IMR-90 (cell line): ENCODE measurements around the gene CYTH4. TPM values are rescaled to one million over a fixed set of nuclear protein-coding genes. Genes with fewer than 3 reads are reported as not detected.

Source experiments
- ATAC-seq: fragments of 200-7000 bp; cut with Tn5 transposase; 2 replicates; pipeline ENCODE4 v1.9.1; 2020; ENCODE audit warnings: low read depth, mild to moderate bottlenecking, moderate library complexity
- BruUV-seq: library from RNA; stranded (reverse); fragments of 400-500 nt; replicated peaks from 2 replicates; lab custom pipeline; 2021; lab: Mats Ljungman, UMichigan
- CTCF ChIA-PET: fragments of 300-600 bp; formaldehyde crosslinking; extraction: SDS; loops from one replicate; lab custom pipeline; 2021; ENCODE audit warnings: antibody characterized with exemption; lab: Yijun Ruan, JAX
- POLR2A ChIA-PET: fragments of 300-600 bp; sonication (Branson Sonifier 250); formaldehyde crosslinking; loops from one replicate; lab custom pipeline; 2022; ENCODE audit warnings: antibody characterized with exemption; ENCODE audit not compliant: unreplicated experiment; lab: Charles Lee
- DNase-seq: peaks from one replicate; pipeline ENCODE4 v3.0.0; 2013
- H2AFZ ChIP-seq: replicated peaks from 2 replicates; pipeline ENCODE3; 2013; ENCODE audit warnings: low read length, mild to moderate bottlenecking; ENCODE audit not compliant: poor library complexity
- H2AK5ac ChIP-seq: 2 replicates; pipeline ENCODE4 v1.6.1; 2013; ENCODE audit warnings: low read depth, low read length, inconsistent platforms
- H2AK9ac ChIP-seq: replicated peaks from 2 replicates; pipeline ENCODE3; 2013; ENCODE audit warnings: mild to moderate bottlenecking, low read depth, low read length, moderate library complexity; ENCODE audit not compliant: poor library complexity
- H2BK120ac ChIP-seq: 2 replicates; pipeline ENCODE4 v1.6.1; 2013; ENCODE audit warnings: low read depth, low read length, inconsistent platforms
- H2BK15ac ChIP-seq: 3 replicates; pipeline ENCODE4 v1.6.1; 2013; ENCODE audit warnings: low read depth, low read length, inconsistent platforms
- H2BK20ac ChIP-seq: 2 replicates; pipeline ENCODE4 v1.6.1; 2013; ENCODE audit warnings: low read depth, mild to moderate bottlenecking, inconsistent platforms, low read length, moderate library complexity
- H2BK5ac ChIP-seq: 2 replicates; pipeline ENCODE4 v1.6.1; 2013; ENCODE audit warnings: mild to moderate bottlenecking, low read depth, low read length, inconsistent platforms; ENCODE audit not compliant: poor library complexity, severe bottlenecking
- H3K14ac ChIP-seq: replicated peaks from 2 replicates; pipeline ENCODE4 v1.6.1; 2013; ENCODE audit warnings: low read depth, low read length, inconsistent platforms
- H3K18ac ChIP-seq: 2 replicates; pipeline ENCODE4 v1.6.1; 2013; ENCODE audit warnings: low read depth, low read length, control low read depth
- H3K23ac ChIP-seq: 2 replicates; pipeline ENCODE4 v1.6.1; 2013; ENCODE audit warnings: low read depth, low read length, inconsistent platforms
- H3K27ac ChIP-seq: 2 replicates; pipeline ENCODE4 v1.5.1; 2013; ENCODE audit warnings: mild to moderate bottlenecking, control low read depth, low read length; ENCODE audit not compliant: insufficient read depth
- H3K27me3 ChIP-seq: 2 replicates; pipeline ENCODE4 v1.6.1; 2013; ENCODE audit warnings: low read length; ENCODE audit not compliant: control insufficient read depth, insufficient read depth
- H3K36me3 ChIP-seq: 2 replicates; pipeline ENCODE4 v1.6.1; 2013; ENCODE audit warnings: low read length, mixed read lengths; ENCODE audit not compliant: control insufficient read depth, insufficient read depth
- H3K4ac ChIP-seq: 2 replicates; pipeline ENCODE4 v1.6.1; 2013; ENCODE audit warnings: low read depth, low read length, inconsistent platforms
- H3K4me1 ChIP-seq: 2 replicates; pipeline ENCODE4 v1.6.1; 2013; ENCODE audit warnings: low read length, mixed read lengths; ENCODE audit not compliant: control insufficient read depth, insufficient read depth
- H3K4me2 ChIP-seq: 2 replicates; pipeline ENCODE4 v1.6.1; 2013; ENCODE audit warnings: low read depth, mild to moderate bottlenecking, control low read depth, low read length, moderate library complexity
- H3K4me3 ChIP-seq: 2 replicates; pipeline ENCODE4 v1.5.1; 2013; ENCODE audit warnings: low read depth, mild to moderate bottlenecking, control low read depth, low read length, moderate library complexity; ENCODE audit not compliant: insufficient read depth
- H3K56ac ChIP-seq: 2 replicates; pipeline ENCODE4 v1.6.1; 2013; ENCODE audit warnings: low read length, inconsistent platforms; ENCODE audit not compliant: insufficient read depth; ENCODE audit errors: extremely low read depth
- H3K79me1 ChIP-seq, 2 experiments: 2 replicates each; pipeline ENCODE4 v1.6.1; 2013; ENCODE audit warnings: low read length in 2 of 2, inconsistent platforms in 1 of 2, low read depth in 1 of 2
- H3K9ac ChIP-seq: 2 replicates; pipeline ENCODE4 v1.6.1; 2013; ENCODE audit warnings: low read depth, low read length, control low read depth
- H3K9me1 ChIP-seq: 2 replicates; pipeline ENCODE4 v1.6.1; 2013; ENCODE audit warnings: low read length, inconsistent platforms; ENCODE audit not compliant: insufficient read depth
- H3K9me3 ChIP-seq: 2 replicates; pipeline ENCODE4 v1.6.1; 2013; ENCODE audit warnings: low read length; ENCODE audit not compliant: control insufficient read depth, insufficient read depth
- H4K20me1 ChIP-seq: 2 replicates; pipeline ENCODE4 v1.6.1; 2013; ENCODE audit warnings: low read length, inconsistent platforms; ENCODE audit not compliant: insufficient read depth
- H4K5ac ChIP-seq: 2 replicates; pipeline ENCODE4 v1.6.1; 2013; ENCODE audit warnings: mild to moderate bottlenecking, low read depth, low read length, control low read depth
- H4K8ac ChIP-seq, 2 experiments: 2 replicates each; pipeline ENCODE4 v1.6.1; 2013; ENCODE audit warnings: low read depth in 2 of 2, low read length in 2 of 2, control low read depth in 1 of 2, inconsistent platforms in 1 of 2
- H4K91ac ChIP-seq: 2 replicates; pipeline ENCODE4 v1.6.1; 2013; ENCODE audit warnings: low read depth, low read length, inconsistent platforms; ENCODE audit not compliant: insufficient read depth
- MAZ ChIP-seq: IDR thresholded peaks from 2 replicates; pipeline ENCODE4 v1.6.1; 2012; ENCODE audit warnings: low read depth, mild to moderate bottlenecking, low read length, improper control_type of control experiment, moderate library complexity, borderline replicate concordance
- MXI1 ChIP-seq: IDR thresholded peaks from 2 replicates; pipeline ENCODE4 v1.6.1; 2012; ENCODE audit warnings: low read depth, mild to moderate bottlenecking, low read length, moderate library complexity, borderline replicate concordance
- POLR2A ChIP-seq: IDR thresholded peaks from 2 replicates; pipeline ENCODE4 v1.6.1; 2012; ENCODE audit warnings: mild to moderate bottlenecking, low read depth, low read length
- USF2 ChIP-seq: fragments of 150-350 bp; IDR thresholded peaks from 2 replicates; pipeline ENCODE4 v1.6.1; 2017; ENCODE audit warnings: mild to moderate bottlenecking, antibody characterized with exemption, low read length, low read depth
- WGBS, 2 experiments: methylation state at CpG; one replicate each; pipeline versions ENCODE4 v1.1.5 to v1.1.7; 2013; ENCODE audit warnings: missing lambda C conversion rate in 2 of 2; ENCODE audit not compliant: insufficient read length in 1 of 2; ENCODE audit errors: extremely low coverage in 2 of 2; 5-methylcytosine and 5-hydroxymethylcytosine counted together
- dilution Hi-C: fragments of 300-500 bp; cut with HindIII; formaldehyde crosslinking; loops from one replicate; pipeline ENCODE4 v1.14.3; 2018; ENCODE audit warnings: low sequenced_read_pairs; ENCODE audit not compliant: unreplicated experiment
- in situ Hi-C: fragments of 300-500 bp; cut with MboI; formaldehyde crosslinking; loops from 3 replicates; pipeline ENCODE4 v1.14.3; 2019; ENCODE audit warnings: low sequenced_read_pairs, inconsistent platforms, mixed read lengths
- intact Hi-C: fragments of 100-400 bp; cut with micrococcal nuclease; formaldehyde crosslinking; loops from 2 replicates; pipeline ENCODE4 v1.10.0; 2022
- polyA plus RNA-seq, 3 experiments: library from polyadenylated mRNA; depleted of rRNA; stranded (reverse); fragments of >200 nt; gene quantifications; 2 replicates each; pipeline ENCODE4 v1.2.3, GENCODE V29; 2012; ENCODE audit warnings: low replicate concordance in 1 of 3
- total RNA-seq: library from RNA; depleted of rRNA; stranded (reverse); fragments of >200 nt; gene quantifications from 2 replicates; pipeline ENCODE4 v1.2.3, GENCODE V29; 2012

Gene CYTH4
- total and polyA plus RNA-seq, 2 of the 4 experiments (the other 2 are of a cell fraction), result 0.36 to 0.55 TPM

- no peak overlapping the region for H2BK5ac ChIP-seq
- no peak overlapping the region for H4K8ac ChIP-seq
- H3K9ac ChIP-seq, result no peak overlapping the region
- DNase-seq (no peak), ATAC-seq (no peak)
- in situ Hi-C loops, result no loop called here
- H4K5ac ChIP-seq, result no peak overlapping the region
- TF ChIP-seq MAZ (no peak), MXI1 (no peak), POLR2A (no peak), USF2 (no peak)
- no TSS peak for BruUV-seq
- no peak overlapping the region for H3K4ac ChIP-seq
- no peak overlapping the region for H2BK120ac ChIP-seq
- no peak overlapping the region for H2BK20ac ChIP-seq
- POLR2A ChIA-PET, result no interaction called here
- 87% methylated on average over 4 of the region's 11 CpGs; no CpG with 5 or more reads in 1 of the 2 experiments for WGBS, 2 experiments
- no peak overlapping the region; the same call in 2 of the 3 replicates for H2BK15ac ChIP-seq
- H3K14ac ChIP-seq, result no peak overlapping the region
- peak overlapping the region; percentile 24 for H2AK9ac ChIP-seq
- peaks cover 3% of the 10 kb centered on the region; the same call in 1 of the 2 replicates for H3K9me3 ChIP-seq
- peak overlapping the region; percentile 62 for H2AK5ac ChIP-seq
- CTCF ChIA-PET, result no interaction called here
- no peak overlapping the region for H3K23ac ChIP-seq
- H3K27ac ChIP-seq, result no peak overlapping the region
- no peak overlapping the region for H3K18ac ChIP-seq
- dilution Hi-C loops, result no loop called here
- 0 out of 2 replicates have a peak, but pooled peaks cover 5% of the 10 kb centered on the region for H3K9me1 ChIP-seq
- H4K91ac ChIP-seq, result no peak overlapping the region
- no peak overlapping the region for H3K4me2 ChIP-seq
- H3K4me3 ChIP-seq, result no peak overlapping the region
- no peak overlapping the region for H2AFZ ChIP-seq
- no peaks in the 10 kb centered on the region for H3K36me3 ChIP-seq
- no peaks in the 10 kb centered on the region for H3K4me1 ChIP-seq
- intact Hi-C loops, result no loop called here
- no peaks in the 10 kb centered on the region for H3K27me3 ChIP-seq
- H4K20me1 ChIP-seq, result no peaks in the 10 kb centered on the region
- H3K56ac ChIP-seq, result no peak overlapping the region
- H3K79me1 ChIP-seq, result no peaks in the 10 kb centered on the region
Measured at GRCh38 chr22:37295946-37296345, 13.6 kb downstream of the CYTH4 start.
